ENCODE measurements around the gene SSBP3.

DNA sequence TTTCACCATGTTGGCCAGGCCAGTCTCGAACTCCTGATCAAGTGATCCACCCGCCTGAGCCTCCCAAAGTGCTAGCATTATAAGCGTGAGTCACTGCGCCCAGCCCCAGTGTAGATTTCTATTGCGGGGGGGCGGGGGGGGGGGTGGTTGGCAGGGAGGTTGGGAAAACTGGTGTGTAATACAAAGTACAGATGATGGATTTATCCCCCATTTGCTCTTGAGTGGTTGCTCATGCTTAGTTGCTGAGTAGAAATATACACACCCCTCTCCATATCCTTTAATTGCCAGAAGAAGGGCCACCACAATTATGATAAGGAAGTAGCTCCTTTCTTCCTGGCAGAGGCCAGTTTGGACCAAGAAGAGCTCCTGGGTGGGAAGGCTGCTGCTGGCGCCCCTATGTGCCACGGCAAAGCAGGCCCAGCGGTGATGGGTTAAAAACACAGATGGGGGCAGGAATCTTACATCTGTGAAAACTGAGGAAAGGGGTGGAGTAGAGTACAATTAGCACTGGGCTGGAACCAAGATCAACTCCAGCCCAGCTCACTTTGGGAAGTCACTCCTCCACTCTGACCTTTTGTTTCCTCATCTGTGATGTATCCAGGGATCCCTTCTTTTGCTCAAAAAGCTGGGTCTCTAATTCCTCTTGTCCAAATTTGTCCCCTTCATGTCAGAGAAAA, 151.0 kb downstream of the SSBP3 start:
- TF ChIP-seq, protein P1, sequence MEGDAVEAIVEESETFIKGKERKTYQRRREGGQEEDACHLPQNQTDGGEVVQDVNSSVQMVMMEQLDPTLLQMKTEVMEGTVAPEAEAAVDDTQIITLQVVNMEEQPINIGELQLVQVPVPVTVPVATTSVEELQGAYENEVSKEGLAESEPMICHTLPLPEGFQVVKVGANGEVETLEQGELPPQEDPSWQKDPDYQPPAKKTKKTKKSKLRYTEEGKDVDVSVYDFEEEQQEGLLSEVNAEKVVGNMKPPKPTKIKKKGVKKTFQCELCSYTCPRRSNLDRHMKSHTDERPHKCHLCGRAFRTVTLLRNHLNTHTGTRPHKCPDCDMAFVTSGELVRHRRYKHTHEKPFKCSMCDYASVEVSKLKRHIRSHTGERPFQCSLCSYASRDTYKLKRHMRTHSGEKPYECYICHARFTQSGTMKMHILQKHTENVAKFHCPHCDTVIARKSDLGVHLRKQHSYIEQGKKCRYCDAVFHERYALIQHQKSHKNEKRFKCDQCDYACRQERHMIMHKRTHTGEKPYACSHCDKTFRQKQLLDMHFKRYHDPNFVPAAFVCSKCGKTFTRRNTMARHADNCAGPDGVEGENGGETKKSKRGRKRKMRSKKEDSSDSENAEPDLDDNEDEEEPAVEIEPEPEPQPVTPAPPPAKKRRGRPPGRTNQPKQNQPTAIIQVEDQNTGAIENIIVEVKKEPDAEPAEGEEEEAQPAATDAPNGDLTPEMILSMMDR (IDR thresholded peaks at IDR 0.05), result no peak
- TF ChIP-seq POLR2A (IDR thresholded peaks at IDR 0.05), result no peak
